SJSA1 (cell line): ENCODE results near the gene POLR3K. TPM values are rescaled to one million over a fixed set of nuclear protein-coding genes. Genes with fewer than 3 reads are reported as not detected.

Experiments
- DNase-seq, 2 experiments: peaks; one replicate each; pipeline ENCODE4 v3.0.0-alpha.2; 2015 to 2020; ENCODE audit warnings: low spot score in 2 of 2, low read depth in 1 of 2
- H3K27ac ChIP-seq: fragments of 250-450 bp; sonication (Bioruptor Pico); 2 replicates; pipeline ENCODE4 v1.5.1; 2020; ENCODE audit warnings: mild to moderate bottlenecking, moderate library complexity
- H3K27me3 ChIP-seq: fragments of 250-450 bp; sonication (Bioruptor Pico); replicated peaks from 2 replicates; pipeline ENCODE4 v1.5.1; 2020; ENCODE audit warnings: mild to moderate bottlenecking, moderate library complexity
- H3K36me3 ChIP-seq: fragments of 250-450 bp; sonication (Bioruptor Pico); 2 replicates; pipeline ENCODE4 v1.5.1; 2020; ENCODE audit warnings: mild to moderate bottlenecking
- H3K4me1 ChIP-seq: fragments of 250-450 bp; sonication (Bioruptor Pico); replicated peaks from 2 replicates; pipeline ENCODE4 v1.6.1; 2021; ENCODE audit warnings: mild to moderate bottlenecking
- H3K4me3 ChIP-seq: fragments of 250-450 bp; sonication (Bioruptor Pico); 2 replicates; pipeline ENCODE4 v1.5.1; 2020; ENCODE audit warnings: mild to moderate bottlenecking
- H3K9me3 ChIP-seq: fragments of 250-450 bp; sonication (Bioruptor Pico); replicated peaks from 2 replicates; pipeline ENCODE4 v1.5.1; 2020; ENCODE audit warnings: mild to moderate bottlenecking
- total RNA-seq: library from RNA; depleted of rRNA; stranded (reverse); fragments of >200 nt; shearing (Covaris generic); gene quantifications from 2 replicates; pipeline ENCODE4 v1.2.3, GENCODE V29; 2014; rRNA removed

POLR3K gene
- total RNA-seq: 10.1 and 20.8 TPM in 2 replicates

- Histone ChIP-seq H3K4me1 (peaks cover 4% of the 10 kb centered on the region), H3K27me3 (no peaks in the 10 kb centered on the region), H3K27ac (no peak within 1 kb of the TSS), H3K4me3 (peak within 1 kb of the TSS; percentile 61), H3K9me3 (no peaks in the 10 kb centered on the region), H3K36me3 (peaks cover 59% of the 10 kb centered on the region)
- DNase-seq: peak; percentile 96 to 99
Measured at GRCh38 chr16:53346-54236, at the start of gene POLR3K, which contains the start of gene SNRNP25. TSS of gene POLR3K (minus strand) at chr16:53608. CDS start at chr16:53586, 22 bp downstream. TSS of gene SNRNP25 (plus strand) at chr16:53828. CDS start at chr16:54017, 189 bp downstream.

GRCh38 chr16:102060-102855 is 48.9 kb upstream of the POLR3K start:
- no peak overlapping the region for H3K4me3 ChIP-seq
- 0 out of 2 replicates have a peak, but pooled peaks cover 3% of the 10 kb centered on the region for H3K4me1 ChIP-seq
- no peak overlapping the region for H3K27ac ChIP-seq
- no peak for DNase-seq
- H3K9me3 ChIP-seq: no peaks in the 10 kb centered on the region
- peaks cover 11% of the 10 kb centered on the region; the same call in 1 of the 2 replicates for H3K36me3 ChIP-seq
- H3K27me3 ChIP-seq: no peaks in the 10 kb centered on the region

- Histone ChIP-seq H3K4me3 (no peak overlapping the region), H3K27me3 (no peaks in the 10 kb centered on the region), H3K36me3 (peaks cover 9% of the 10 kb centered on the region; the same call in 1 of the 2 replicates), H3K9me3 (no peaks in the 10 kb centered on the region), H3K27ac (no peak overlapping the region), H3K4me1 (0 out of 2 replicates have a peak, but pooled peaks cover 3% of the 10 kb centered on the region)
- DNase-seq: no peak
Measured at GRCh38 chr16:101586-101985, 48.2 kb upstream of the POLR3K start.

- Histone ChIP-seq H3K27me3 (no peaks in the 10 kb centered on the region), H3K36me3 (peaks cover 8% of the 10 kb centered on the region; the same call in 1 of the 2 replicates)
Measured at GRCh38 chr16:100989-101388, 47.6 kb upstream of the POLR3K start.

GRCh38 chr16:97822-98221 is 44.4 kb upstream of the POLR3K start:
- peaks cover 8% of the 10 kb centered on the region; the same call in 1 of the 2 replicates for H3K36me3 ChIP-seq
- H3K27me3 ChIP-seq: no peaks in the 10 kb centered on the region
- H3K4me3 ChIP-seq: no peak overlapping the region
- no peaks in the 10 kb centered on the region for H3K9me3 ChIP-seq
- 0 out of 2 replicates have a peak, but pooled peaks cover 3% of the 10 kb centered on the region for H3K4me1 ChIP-seq
- H3K27ac ChIP-seq: no peak overlapping the region
- DNase-seq: no peak

More at GRCh38 chr16:100989-101388, 47.6 kb upstream of the POLR3K start:
- DNase-seq: no peak
- no peak overlapping the region for H3K4me3 ChIP-seq
- H3K4me1 ChIP-seq: 0 out of 2 replicates have a peak, but pooled peaks cover 3% of the 10 kb centered on the region
- no peak overlapping the region for H3K27ac ChIP-seq
- no peaks in the 10 kb centered on the region for H3K9me3 ChIP-seq

- Histone ChIP-seq H3K4me1 (0 out of 2 replicates have a peak, but pooled peaks cover 3% of the 10 kb centered on the region), H3K4me3 (no peak overlapping the region), H3K27ac (no peak overlapping the region), H3K27me3 (no peaks in the 10 kb centered on the region), H3K36me3 (peaks cover 12% of the 10 kb centered on the region), H3K9me3 (no peaks in the 10 kb centered on the region)
- DNase-seq: peak; percentile 81 to 92
Measured at GRCh38 chr16:96935-97381, 43.5 kb upstream of the POLR3K start.

GRCh38 chr16:94918-95265 is 41.5 kb upstream of the POLR3K start:
- H3K27ac ChIP-seq: no peak overlapping the region
- H3K4me1 ChIP-seq: 0 out of 2 replicates have a peak, but pooled peaks cover 3% of the 10 kb centered on the region
- H3K27me3 ChIP-seq: no peaks in the 10 kb centered on the region
- no peaks in the 10 kb centered on the region for H3K9me3 ChIP-seq
- no peak for DNase-seq
- peaks cover 21% of the 10 kb centered on the region for H3K36me3 ChIP-seq
- no peak overlapping the region for H3K4me3 ChIP-seq

- Histone ChIP-seq H3K36me3 (peaks cover 36% of the 10 kb centered on the region), H3K4me1 (no peaks in the 10 kb centered on the region), H3K27ac (no peak overlapping the region), H3K4me3 (no peak overlapping the region), H3K27me3 (no peaks in the 10 kb centered on the region), H3K9me3 (no peaks in the 10 kb centered on the region)
- DNase-seq: no peak
Measured at GRCh38 chr16:92431-93339, 39.3 kb upstream of the POLR3K start.

- H3K4me1 ChIP-seq: no peaks in the 10 kb centered on the region
- H3K27me3 ChIP-seq: no peaks in the 10 kb centered on the region
- DNase-seq: no peak
- H3K27ac ChIP-seq: no peak overlapping the region
- no peak overlapping the region for H3K4me3 ChIP-seq
- peaks cover 44% of the 10 kb centered on the region for H3K36me3 ChIP-seq
- no peaks in the 10 kb centered on the region for H3K9me3 ChIP-seq
Measured at GRCh38 chr16:91484-91883, 38.1 kb upstream of the POLR3K start.

- no peak overlapping the region for H3K27ac ChIP-seq
- H3K4me1 ChIP-seq: peaks cover 9% of the 10 kb centered on the region
- no peaks in the 10 kb centered on the region for H3K9me3 ChIP-seq
- no peaks in the 10 kb centered on the region for H3K27me3 ChIP-seq
- peaks cover 61% of the 10 kb centered on the region for H3K36me3 ChIP-seq
- no peak for DNase-seq
- no peak overlapping the region for H3K4me3 ChIP-seq
Measured at GRCh38 chr16:89391-90302, 36.2 kb upstream of the POLR3K start.

GRCh38 chr16:88613-89012 is 35.2 kb upstream of the POLR3K start:
- Histone ChIP-seq H3K9me3 (no peaks in the 10 kb centered on the region), H3K4me1 (peaks cover 19% of the 10 kb centered on the region), H3K36me3 (peaks cover 70% of the 10 kb centered on the region), H3K27me3 (no peaks in the 10 kb centered on the region), H3K4me3 (no peak overlapping the region), H3K27ac (no peak overlapping the region)
- DNase-seq: no peak

GRCh38 chr16:86483-86952 is 33.1 kb upstream of the POLR3K start:
- peaks cover 79% of the 10 kb centered on the region for H3K36me3 ChIP-seq
- no peak overlapping the region for H3K4me3 ChIP-seq
- no peaks in the 10 kb centered on the region for H3K27me3 ChIP-seq
- DNase-seq: no peak
- H3K27ac ChIP-seq: no peak overlapping the region
- peaks cover 19% of the 10 kb centered on the region for H3K4me1 ChIP-seq
- H3K9me3 ChIP-seq: no peaks in the 10 kb centered on the region
